Effector memory CD4-positive, alpha-beta T cell (primary cell): ENCODE measurements around the gene CPOX.

Experiments
- DNase-seq, 3 donors: peaks; one replicate each; pipeline ENCODE4 v3.0.0-alpha.2; 2020
- H3K27ac ChIP-seq: 2 replicates; pipeline ENCODE4 v1.7.0; 2013; ENCODE audit warnings: mild to moderate bottlenecking, low read length, moderate library complexity; ENCODE audit not compliant: insufficient read depth, poor library complexity, severe bottlenecking
- H3K27me3 ChIP-seq: replicated peaks from 2 replicates; pipeline ENCODE4 v1.7.0; 2013; ENCODE audit warnings: mild to moderate bottlenecking, low read length; ENCODE audit not compliant: insufficient read depth, control insufficient read depth, poor library complexity, severe bottlenecking
- H3K36me3 ChIP-seq: 2 replicates; pipeline ENCODE4 v1.7.0; 2013; ENCODE audit warnings: mild to moderate bottlenecking, low read length, moderate library complexity; ENCODE audit not compliant: control insufficient read depth, insufficient read depth
- H3K4me1 ChIP-seq: 2 replicates; pipeline ENCODE4 v1.7.0; 2013; ENCODE audit warnings: low read length, mild to moderate bottlenecking; ENCODE audit not compliant: control insufficient read depth, insufficient read depth, poor library complexity, severe bottlenecking
- H3K4me3 ChIP-seq: 2 replicates; pipeline ENCODE4 v1.7.0; 2013; ENCODE audit warnings: low read length, low read depth, mild to moderate bottlenecking; ENCODE audit not compliant: insufficient read depth, poor library complexity, severe bottlenecking
- H3K9me3 ChIP-seq: 2 replicates; pipeline ENCODE4 v1.7.0; 2013; ENCODE audit warnings: mild to moderate bottlenecking, low read length, moderate library complexity; ENCODE audit not compliant: control insufficient read depth

The CPOX gene

DNA sequence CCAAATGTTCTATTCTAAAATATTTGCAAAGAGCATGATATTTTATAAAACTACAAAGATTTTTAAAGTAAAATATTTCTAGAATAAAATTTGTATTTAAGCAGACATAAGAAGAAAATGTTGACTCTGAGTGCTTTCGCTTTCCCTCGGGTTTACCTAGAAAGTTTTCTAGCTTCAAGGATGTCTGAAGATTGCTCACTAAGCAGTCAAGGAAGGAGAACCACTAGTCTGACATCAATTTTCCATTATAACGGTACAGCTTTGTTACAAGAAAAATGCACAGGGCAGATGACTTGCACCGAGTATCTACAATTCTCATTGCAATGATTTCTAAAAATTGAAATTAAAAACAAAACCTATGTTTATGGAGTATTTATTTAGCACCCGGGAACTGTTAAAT is 47.5 kb downstream of the CPOX start:
- Histone ChIP-seq H3K4me3 (no peak overlapping the region), H3K36me3 (no peaks in the 10 kb centered on the region), H3K9me3 (no peaks in the 10 kb centered on the region), H3K27me3 (no peaks in the 10 kb centered on the region), H3K27ac (peak overlapping the region; percentile 27), H3K4me1 (no peaks in the 10 kb centered on the region)
- no peak for DNase-seq

DNA sequence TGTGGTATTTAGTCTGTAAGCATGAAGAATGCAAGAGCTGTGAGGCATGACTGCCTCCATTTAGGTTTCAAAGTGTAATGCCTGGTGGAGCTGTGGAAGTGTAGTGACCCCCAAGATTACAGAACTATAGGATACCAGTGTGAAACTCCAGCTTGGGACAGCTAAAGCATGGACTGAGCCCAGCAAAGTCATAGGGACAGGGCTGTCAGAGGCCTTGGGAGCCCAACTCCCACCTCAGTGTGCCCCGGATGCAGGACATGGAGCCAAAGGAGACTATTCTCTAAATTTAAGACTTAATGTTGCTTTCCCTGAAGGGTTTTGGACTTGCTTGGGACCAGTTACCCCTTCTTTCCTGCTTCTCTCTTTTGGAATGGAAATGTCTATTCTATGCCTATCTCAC is 50.8 kb downstream of the CPOX start:
- Histone ChIP-seq H3K27me3 (no peaks in the 10 kb centered on the region), H3K4me3 (no peak overlapping the region), H3K9me3 (no peaks in the 10 kb centered on the region), H3K4me1 (no peaks in the 10 kb centered on the region), H3K36me3 (no peaks in the 10 kb centered on the region), H3K27ac (no peak overlapping the region)
- no peak for DNase-seq

DNA sequence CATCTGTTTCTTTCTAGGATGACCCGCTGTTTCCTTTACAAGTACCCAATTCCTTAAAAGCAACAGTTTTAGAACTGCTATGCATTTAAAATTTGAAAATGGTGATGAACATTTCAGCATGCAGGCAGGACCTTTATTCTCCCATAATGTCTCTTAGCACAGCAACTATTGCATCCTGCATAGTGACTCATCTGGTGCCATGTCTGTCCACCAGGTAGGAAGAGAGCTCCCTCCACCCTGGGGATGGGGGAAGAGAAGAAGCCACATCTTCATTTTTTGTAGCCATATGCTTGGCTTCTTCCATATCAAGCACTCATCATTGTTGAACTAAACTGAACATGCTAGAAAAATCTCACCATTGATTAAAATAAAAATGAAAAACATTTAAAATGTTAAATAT is 51.7 kb downstream of the CPOX start:
- Histone ChIP-seq H3K4me1 (no peaks in the 10 kb centered on the region), H3K27me3 (no peaks in the 10 kb centered on the region), H3K27ac (no peak overlapping the region), H3K9me3 (no peaks in the 10 kb centered on the region), H3K4me3 (no peak overlapping the region), H3K36me3 (no peaks in the 10 kb centered on the region)
- no peak for DNase-seq

DNA sequence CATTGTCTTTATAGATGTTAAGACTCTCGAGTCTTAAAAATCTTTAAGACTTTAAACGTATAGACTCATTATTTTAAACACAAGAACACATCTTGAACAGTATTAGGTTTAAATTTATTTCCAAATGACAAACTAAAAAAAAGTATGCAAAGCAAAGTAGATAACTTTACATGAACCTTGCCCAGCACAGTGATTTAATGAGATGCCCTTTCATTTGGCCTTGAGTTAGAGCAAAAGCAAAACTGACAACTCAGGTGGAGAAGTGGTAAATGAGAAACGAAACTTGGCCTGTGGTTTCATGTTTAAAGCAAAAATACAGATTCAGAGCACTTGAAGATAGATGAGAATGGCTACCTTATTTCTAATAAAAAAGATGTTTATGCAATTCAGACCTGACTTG is 53.1 kb downstream of the CPOX start:
- H3K9me3 ChIP-seq, result no peaks in the 10 kb centered on the region
- H3K4me1 ChIP-seq, result no peaks in the 10 kb centered on the region
- H3K27me3 ChIP-seq, result no peaks in the 10 kb centered on the region
- H3K27ac ChIP-seq, result peak overlapping the region; percentile 22
- no peak for DNase-seq
- H3K4me3 ChIP-seq, result no peak overlapping the region
- no peaks in the 10 kb centered on the region for H3K36me3 ChIP-seq

DNA sequence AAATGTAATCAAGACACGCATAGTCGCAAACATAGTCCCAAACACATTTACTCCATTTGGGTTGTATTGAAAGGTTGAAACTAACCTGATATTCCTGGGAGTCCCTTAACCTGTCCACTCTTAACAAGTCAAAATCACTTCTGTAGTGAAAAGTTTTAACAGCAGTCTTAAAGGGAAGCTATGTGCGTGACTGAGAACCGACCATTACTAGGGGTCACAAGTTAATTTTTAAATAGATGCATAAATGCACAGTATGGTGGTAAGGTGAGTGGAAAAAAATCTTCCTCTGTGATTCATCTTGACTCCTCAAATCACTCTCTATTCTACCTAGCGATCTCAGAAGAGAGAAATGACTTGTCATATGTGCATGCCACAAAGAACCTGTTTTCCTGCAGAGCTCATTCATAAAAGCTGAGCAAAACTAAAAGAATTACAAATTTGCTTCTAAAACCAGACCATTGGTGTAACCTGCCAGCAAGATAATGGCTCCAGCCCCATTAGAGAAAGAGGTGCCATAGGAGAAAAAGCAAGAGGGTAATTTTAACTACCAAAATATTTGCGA is 56.9 kb downstream of the CPOX start:
- Histone ChIP-seq H3K27me3 (no peaks in the 10 kb centered on the region), H3K36me3 (no peaks in the 10 kb centered on the region), H3K27ac (no peak overlapping the region), H3K4me1 (no peaks in the 10 kb centered on the region), H3K4me3 (no peak overlapping the region), H3K9me3 (no peaks in the 10 kb centered on the region)
- DNase-seq, result no peak

DNA sequence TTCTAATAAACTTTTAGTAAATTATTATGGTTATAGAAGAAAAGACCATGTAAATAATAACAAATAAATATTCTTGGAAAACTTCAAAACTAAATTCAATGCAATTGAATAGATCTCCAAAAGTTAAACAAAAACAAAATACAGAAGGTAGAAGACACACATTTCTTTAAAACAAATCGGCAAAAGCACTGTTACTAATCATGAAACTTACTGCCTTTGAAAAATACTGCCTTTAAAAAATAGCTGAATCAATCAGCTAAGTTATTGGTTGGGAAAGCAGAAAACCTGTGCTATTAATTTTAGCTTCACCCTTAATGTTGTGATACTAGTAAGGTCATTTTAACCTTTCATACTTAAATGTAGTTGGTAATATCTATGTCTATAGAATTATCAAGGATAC is 58.7 kb downstream of the CPOX start:
- DNase-seq, result no peak
- Histone ChIP-seq H3K4me3 (no peak overlapping the region), H3K36me3 (no peaks in the 10 kb centered on the region), H3K27ac (no peak overlapping the region), H3K27me3 (no peaks in the 10 kb centered on the region), H3K9me3 (no peaks in the 10 kb centered on the region), H3K4me1 (no peaks in the 10 kb centered on the region)

DNA sequence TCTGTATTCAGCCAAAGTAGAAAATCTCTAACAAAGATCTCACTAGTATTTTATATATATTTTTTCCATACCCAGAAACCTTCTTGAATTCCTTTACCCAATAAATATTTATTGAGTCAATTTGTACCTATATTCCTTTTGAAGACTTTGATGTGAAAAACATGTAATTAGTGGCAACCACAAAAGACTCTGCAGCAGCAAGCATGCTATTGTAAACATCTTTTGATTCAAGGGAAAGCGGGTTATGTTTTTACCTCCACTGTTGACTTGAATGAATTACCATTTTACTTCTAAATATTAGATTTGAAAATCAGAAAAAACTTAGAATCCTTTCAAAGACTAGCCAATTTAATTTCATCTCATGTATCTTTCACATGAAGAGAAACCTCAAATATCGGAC is 59.2 kb downstream of the CPOX start:
- H3K4me3 ChIP-seq, result no peak overlapping the region
- no peaks in the 10 kb centered on the region for H3K27me3 ChIP-seq
- no peaks in the 10 kb centered on the region for H3K36me3 ChIP-seq
- no peaks in the 10 kb centered on the region for H3K9me3 ChIP-seq
- no peaks in the 10 kb centered on the region for H3K4me1 ChIP-seq
- no peak for DNase-seq
- no peak overlapping the region for H3K27ac ChIP-seq

DNA sequence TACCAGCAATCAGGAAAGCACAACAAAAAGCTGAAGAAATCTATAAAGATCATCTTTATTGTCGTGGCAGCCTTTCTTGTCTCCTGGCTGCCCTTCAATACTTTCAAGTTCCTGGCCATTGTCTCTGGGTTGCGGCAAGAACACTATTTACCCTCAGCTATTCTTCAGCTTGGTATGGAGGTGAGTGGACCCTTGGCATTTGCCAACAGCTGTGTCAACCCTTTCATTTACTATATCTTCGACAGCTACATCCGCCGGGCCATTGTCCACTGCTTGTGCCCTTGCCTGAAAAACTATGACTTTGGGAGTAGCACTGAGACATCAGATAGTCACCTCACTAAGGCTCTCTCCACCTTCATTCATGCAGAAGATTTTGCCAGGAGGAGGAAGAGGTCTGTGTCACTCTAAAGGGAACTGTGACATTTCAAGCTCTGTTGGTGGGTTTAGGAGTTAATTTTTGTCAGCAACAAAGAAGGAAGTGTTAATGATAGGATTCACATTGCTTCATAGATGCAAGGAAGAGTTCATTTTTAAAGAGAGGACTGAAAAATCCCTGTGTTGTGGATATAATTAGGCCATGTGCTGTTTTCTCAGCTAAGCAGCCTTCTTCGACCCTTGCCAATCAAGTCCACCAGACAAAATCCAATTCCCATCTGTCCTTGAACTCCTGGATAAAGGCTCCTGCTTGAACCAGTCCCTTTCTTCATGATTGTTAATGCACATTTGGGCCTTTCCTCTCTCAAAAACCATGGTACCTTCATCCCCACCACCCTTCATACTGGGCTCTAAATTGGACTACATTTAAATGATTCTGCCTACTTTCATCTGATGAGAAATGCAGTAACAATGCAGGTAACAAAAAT is 60.5 kb downstream of the CPOX start:
- Histone ChIP-seq H3K4me3 (no peak overlapping the region), H3K27me3 (no peaks in the 10 kb centered on the region), H3K36me3 (no peaks in the 10 kb centered on the region), H3K9me3 (no peaks in the 10 kb centered on the region), H3K27ac (no peak overlapping the region), H3K4me1 (no peaks in the 10 kb centered on the region)
- no peak for DNase-seq

DNA sequence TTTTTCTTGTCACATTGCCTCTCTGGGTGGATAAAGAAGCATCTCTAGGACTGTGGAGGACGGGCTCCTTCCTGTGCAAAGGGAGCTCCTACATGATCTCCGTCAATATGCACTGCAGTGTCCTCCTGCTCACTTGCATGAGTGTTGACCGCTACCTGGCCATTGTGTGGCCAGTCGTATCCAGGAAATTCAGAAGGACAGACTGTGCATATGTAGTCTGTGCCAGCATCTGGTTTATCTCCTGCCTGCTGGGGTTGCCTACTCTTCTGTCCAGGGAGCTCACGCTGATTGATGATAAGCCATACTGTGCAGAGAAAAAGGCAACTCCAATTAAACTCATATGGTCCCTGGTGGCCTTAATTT is 61.2 kb downstream of the CPOX start:
- no peaks in the 10 kb centered on the region for H3K36me3 ChIP-seq
- no peaks in the 10 kb centered on the region for H3K27me3 ChIP-seq
- H3K4me3 ChIP-seq, result peak overlapping the region; percentile 6
- no peak overlapping the region for H3K27ac ChIP-seq
- H3K9me3 ChIP-seq, result no peaks in the 10 kb centered on the region
- no peak for DNase-seq
- H3K4me1 ChIP-seq, result no peaks in the 10 kb centered on the region

DNA sequence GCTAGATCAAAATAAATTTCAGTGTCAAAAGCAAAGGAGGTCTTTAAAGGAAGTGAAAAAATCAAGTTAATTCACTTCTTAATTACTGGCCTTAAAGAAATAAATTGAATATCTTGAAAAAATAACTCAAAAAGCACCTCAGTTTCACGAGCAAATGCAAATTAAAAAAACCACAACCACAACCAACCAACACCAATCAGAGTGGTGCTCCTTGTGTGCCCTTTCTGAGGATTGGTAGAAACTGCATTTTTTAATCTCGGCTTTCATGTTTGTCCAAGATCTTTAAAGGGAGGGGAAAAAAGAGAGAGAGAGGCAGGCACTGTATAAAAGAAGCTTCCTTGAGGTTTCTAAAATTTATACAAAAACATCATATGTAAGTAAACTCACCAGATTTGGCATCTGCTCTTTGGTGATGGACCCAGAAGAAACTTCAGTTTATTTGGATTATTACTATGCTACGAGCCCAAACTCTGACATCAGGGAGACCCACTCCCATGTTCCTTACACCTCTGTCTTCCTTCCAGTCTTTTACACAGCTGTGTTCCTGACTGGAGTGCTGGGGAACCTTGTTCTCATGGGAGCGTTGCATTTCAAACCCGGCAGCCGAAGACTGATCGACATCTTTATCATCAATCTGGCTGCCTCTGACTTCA is 61.7 kb downstream of the CPOX start, which contains the start of gene GPR15:
TSS of gene GPR15 (plus strand) at position 357 of the 653 bp plus-strand sequence. CDS start at position 413, 56 bp downstream.
- Histone ChIP-seq H3K27ac (no peak within 1 kb of the TSS), H3K4me3 (peak within 1 kb of the TSS; percentile 6), H3K9me3 (no peaks in the 10 kb centered on the region), H3K4me1 (no peaks in the 10 kb centered on the region), H3K27me3 (no peaks in the 10 kb centered on the region), H3K36me3 (no peaks in the 10 kb centered on the region)
- DNase-seq, result no peak
